HG03097 (cell line): ENCODE data around the gene SELENOO.

Source experiments
- ATAC-seq: cut with Tn5 transposase; IDR thresholded peaks from one replicate; pipeline ENCODE4 v1.9.1; 2021; ENCODE audit not compliant: unreplicated experiment, low FRiP score

Gene SELENOO

DNA sequence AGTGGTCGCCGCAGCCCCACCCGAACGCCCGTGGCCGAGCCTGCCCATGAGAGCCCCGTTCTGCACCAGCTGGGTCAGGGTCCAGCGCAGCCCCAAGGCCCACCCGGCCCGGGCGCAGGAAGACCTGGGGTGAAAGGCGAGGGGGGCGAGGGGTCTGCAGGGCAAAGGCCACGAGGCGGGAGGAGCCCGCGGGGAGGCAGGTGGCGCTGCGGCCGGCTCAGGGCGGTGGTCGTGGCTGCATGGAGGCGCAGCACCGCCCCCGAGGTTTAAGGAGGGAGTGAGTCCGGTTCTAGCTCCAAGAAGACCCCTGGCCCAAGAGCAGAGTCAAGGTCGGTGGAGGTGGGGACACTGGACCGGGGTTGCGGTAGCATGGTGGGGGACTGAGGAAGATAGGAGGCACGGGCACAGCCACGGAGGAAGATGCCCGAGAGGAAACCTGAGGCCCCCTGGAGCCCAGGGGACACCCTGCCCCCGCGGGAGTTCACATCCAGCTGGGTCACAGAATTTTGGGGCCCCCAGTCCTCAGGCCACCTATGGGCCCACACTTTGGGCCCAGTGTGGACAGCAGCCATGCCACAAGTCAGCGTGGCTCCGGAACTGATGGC lies 50.8 kb downstream of the SELENOO start:
- ATAC-seq: no peak

DNA sequence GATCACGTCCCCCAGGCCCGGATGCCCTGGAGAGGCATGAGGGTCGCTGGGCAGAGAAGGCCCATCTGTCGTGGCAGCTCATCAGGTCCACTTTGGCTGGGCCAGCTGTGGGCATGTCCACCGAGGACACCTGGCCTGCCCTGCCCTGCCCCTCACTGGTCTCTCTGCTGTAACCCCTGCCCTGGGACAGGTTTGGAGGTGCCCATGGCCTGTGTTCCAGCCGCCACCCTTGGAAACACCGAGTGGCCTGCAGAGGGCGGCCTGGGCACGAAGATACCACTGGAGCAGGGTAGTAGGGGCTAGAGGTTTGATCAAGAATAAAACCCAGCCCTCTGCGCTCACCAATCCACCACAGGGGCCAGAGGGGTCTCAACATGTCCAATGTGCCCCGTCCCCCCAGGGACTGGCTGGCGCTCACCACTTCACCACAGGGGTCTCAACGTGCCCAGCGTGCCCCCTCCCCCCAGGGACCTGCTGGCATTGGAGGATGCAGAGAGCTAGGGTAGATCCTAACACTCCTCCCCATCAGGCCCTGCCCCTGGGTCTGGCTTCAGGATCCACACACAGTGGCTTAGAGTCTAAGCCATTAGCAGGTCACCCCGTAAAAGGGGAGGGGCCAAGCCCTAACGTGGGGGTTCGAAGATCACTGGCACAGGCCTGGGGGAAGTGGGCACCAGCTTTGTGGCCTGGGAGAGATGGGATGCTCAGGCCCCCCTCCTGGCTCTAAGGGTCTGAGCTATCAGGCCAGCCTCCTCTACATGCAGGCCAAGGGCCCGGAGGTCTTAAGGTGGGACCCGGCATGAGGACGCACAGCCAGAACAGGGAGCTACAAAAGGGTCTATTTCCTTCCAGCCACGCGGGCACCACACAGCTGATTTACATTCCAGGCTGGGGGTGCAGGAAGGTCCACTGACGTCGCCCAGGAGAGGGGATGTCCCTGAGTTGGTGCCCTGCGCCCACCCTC lies 51.6 kb downstream of the SELENOO start:
- ATAC-seq: no peak

DNA sequence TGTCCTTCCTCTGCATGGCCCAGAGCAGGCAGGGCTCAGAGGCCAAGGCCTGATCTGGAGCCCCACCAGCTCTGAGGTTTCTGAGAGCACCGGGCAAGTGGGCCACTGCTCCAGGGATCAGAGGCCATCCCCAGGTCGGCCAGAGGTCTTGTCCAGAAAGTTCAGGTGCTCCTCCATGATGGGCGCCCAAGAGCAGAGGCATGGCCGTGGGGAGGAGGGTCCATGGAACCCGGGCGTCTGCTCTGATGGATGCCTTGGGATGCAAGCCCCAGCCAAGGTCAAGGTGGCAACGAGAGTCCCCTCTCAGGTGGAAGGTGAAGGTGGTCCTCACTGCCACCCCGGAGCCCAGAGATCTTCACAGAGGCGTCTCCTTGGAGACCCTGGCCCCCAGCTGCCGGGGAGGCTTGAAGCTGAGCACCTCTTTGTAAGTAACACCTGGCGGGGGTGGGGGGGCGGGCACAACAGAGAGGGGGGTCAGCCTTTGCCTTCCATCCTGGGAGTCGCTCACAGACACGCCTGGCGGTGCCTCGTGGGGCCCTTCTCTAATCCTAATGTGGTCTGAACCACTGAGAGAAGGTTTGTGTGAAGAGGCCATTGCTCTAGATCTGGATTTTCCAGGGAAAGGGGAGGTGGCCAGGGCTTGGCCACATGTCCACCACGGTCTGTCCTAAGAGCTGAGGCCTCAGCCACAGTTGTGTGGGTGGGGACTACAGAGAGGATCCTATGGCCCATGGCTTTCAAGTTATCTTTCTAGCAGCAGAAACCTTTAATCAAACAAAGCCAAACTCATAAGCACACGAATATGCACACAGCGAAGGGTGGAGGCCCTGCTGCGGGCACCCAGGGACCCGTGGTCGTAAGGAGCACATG lies 52.5 kb downstream of the SELENOO start:
- ATAC-seq: no peak

DNA sequence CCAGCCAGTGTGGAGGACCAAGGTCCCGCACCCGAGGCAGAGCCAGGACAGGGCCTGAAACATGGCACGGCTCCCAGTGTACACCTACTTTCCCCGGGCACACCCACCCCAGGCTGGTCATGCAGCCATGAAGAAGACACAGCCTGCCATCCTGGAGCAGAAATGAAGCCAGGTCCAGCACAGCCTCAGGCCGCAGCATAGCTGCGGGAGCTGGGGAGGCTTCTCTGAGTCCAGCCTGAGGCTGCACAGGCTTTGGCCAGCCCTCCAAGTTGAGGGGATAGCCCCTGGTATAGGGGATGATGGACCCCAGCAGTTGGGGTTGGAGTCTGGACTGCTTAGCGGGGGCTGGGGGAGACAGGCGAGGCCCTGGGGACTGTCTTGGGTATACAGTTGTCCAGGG lies 53.1 kb downstream of the SELENOO start:
- ATAC-seq: no peak

DNA sequence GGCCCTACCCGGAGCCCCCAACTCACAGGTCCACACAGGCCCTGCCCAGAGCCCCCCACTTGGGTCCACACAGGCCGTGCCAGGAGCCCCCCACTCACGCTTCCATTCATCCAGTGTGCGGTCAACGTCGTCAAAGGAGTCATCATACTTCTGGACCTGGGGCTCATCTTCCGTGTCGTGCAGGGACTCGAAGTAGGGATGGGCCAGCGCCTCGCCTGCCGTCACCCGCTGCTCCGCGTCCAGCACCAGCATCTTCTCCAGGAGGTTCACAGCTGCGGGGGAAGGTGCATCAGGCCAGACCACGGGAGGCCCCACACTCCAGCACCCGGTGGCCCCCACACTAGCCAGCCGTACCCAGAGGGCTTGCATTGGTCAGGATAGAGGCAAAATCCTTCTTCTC lies 54.3 kb downstream of the SELENOO start:
- no peak for ATAC-seq

DNA sequence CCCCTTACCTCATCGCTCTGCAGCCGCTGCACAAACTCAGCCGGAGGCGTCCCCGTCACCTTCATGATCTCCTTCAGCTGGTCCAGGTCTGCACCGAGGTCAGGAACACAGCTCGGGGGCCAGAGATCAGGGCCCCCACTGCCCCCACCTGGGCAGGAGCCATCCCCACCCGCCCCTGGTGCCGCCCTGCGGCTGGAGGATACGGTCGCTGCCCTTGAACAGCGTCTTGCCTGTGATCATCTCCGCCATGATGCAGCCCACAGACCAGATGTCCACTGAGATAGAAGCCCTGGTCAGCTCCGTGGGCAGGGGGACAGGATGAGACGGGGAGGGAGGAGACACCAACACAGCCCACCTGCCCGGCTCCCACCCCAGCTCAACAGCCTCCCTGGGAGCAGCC lies 54.8 kb downstream of the SELENOO start:
- no peak for ATAC-seq

DNA sequence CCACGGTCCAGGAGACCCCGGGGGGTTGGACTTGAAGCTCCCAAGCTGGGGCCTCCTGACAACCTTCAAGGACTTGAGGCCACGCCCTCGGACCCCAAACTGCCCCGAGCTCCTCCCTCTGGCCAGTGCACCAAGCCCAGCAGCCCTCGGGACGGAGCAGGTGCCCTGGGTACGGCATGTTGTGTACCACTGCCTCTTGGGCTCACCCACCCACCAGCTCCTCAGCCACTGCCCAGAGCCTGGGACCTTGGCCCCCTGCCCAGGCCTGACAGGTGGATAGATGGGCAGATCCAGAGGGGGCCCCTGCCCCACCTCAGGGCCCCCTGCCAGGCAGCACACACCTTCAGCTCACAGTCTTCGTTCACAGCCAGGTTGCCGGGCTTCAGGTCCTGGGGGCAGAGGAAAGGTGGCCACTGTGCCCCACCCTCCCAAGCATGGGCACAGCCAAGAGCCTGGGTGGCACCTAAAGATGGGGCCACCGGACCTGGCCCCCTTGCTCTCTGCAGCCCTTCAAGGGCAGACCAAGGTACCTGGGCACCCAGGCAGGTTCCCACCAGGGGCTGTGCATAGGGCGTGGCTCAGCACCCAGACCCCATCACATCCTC lies 55.5 kb downstream of the SELENOO start:
- no peak for ATAC-seq

DNA sequence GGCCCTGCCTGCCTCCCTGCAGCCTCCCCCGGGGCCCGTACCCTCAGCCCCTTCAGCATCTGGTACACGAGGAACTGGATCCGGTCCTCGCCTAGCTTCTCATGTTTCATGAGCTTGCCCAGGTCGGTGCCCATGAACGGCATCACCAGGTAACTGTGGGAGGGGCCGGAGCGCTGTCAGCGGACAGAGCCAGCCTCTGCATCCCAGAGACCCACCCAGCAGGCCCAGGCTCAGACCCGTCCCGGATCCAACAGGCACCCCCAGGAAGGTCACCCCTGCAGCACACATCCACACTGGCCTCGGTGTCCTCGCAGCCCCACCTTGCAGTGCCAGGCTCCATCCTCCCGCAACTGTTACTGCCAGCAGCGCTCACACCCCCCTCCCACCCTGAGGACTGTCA lies 56.2 kb downstream of the SELENOO start:
- no peak for ATAC-seq

DNA sequence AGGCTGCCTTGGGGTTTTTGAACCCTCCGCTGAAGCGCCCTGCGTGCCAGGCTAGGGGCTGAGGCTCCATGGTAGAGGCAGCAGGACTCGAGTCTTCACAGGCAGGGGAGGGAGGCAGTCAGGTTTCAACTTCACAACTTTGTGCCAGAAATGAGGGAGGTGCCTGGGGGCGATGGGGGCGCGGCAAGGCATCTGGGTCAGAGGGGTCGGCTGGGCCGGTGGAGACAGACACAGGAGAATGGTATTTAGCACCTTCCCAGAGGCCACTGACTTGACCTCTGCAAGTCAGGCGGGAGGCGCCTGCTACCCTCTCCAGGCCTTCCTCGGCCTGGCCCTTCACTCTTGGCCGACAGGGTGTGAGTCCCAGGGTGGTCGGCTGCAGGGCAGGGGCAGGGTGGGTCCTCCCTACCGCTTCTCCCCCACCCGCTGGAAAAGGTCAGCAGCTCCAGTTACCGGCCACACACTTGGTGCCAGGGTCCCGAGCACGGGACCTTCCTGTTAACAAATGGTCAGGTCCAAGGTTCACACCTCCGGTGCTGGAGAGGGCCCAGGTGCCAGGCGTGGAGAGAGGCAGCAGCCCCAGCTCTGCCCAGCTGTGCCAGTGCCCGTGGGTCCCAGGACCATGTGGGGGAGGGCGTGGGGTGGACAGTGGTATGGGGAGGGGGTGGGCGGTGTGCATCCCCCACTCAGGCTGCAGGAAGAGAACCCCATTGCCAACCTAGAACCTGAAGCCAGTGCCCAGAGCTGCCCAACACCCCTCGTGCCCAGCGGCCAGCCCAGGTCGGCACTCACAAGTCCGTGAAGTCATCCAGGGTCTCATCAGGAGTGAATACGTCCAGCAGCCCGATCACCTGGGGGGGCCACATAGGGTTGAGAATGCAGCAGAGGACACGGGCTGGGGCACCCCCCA lies 56.9 kb downstream of the SELENOO start:
- ATAC-seq: no peak

DNA sequence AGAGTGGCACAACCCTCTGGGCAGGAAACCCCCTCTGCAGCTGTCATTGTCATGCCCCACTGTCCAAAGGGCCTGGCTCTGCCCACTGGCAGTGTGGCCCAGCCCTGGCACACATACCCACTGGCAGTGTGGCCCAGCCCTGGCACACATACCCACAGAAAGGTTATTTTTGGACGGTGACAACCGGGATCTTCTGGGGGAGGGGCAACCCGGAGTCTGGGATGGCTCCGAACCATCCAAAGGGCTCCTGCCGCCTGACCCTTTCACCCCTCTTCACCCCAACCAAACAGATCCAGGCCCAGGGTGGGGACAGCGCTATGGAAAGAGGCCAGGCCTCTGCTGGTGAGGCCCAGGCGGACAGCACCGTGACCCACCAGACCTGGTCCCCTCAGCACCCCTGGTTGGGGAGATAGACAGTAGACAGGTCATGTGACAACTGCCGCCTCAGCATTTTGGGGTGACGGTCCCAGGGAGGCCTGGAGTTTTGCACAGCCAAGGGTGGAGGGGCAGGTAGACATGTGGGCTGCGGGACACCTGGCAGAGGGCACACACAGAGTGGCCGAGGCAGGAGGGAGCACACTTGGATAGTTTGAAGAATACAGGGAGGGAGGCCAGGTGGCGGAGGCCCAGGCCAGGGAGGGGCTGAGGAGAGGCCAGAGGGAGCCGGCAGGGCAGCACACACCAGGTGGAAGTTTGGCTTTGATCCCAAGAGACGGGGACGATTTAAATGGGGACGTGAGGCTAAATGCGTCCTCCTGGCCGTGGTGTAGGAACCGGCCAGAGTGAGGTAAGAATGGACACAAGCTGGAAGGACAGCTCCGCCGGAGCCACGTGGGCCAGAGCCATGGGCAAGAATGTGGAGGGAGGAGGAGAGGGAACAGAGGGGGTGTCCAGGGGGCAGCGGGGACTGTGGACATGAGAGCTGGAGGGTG lies 57.8 kb downstream of the SELENOO start:
- no peak for ATAC-seq

DNA sequence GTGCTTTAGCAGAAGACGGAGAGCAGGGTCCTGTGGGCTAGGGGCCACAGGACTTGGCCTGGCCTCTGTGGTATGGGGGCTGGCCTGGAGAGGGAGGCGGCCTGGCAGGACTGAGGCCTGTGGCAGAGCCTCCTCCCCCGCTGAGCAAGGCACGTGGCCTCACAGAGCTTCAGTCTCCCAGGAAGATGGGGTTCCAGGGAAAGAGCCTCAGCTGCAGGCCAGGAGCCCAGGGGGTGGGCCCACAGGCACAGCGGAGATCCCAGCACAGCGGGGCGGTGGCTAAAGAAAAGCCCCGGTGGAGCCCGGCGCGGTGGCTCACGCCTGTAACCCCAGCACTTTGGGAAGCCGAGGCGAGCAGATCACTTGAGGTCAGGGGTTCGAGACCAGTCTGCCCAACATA lies 58.5 kb downstream of the SELENOO start:
- ATAC-seq: no peak

DNA sequence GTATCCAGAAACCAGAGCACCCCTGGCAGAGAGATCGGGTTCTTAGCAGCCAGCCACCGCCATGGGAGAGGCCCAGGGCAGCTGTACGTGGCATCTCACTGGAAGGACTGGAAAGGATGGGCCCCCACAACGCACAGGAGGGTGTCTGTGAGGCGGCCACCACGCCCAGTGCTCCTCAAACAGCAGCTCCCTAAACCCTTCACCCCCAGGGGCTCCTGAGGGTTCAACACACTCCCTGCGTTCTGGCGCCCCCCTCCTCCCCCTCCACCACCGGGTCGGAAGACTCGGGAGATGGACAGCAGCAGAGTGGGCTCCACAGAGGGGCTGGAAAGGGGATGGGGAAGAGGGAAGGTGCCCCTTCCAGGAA lies 59.6 kb downstream of the SELENOO start:
- no peak for ATAC-seq

DNA sequence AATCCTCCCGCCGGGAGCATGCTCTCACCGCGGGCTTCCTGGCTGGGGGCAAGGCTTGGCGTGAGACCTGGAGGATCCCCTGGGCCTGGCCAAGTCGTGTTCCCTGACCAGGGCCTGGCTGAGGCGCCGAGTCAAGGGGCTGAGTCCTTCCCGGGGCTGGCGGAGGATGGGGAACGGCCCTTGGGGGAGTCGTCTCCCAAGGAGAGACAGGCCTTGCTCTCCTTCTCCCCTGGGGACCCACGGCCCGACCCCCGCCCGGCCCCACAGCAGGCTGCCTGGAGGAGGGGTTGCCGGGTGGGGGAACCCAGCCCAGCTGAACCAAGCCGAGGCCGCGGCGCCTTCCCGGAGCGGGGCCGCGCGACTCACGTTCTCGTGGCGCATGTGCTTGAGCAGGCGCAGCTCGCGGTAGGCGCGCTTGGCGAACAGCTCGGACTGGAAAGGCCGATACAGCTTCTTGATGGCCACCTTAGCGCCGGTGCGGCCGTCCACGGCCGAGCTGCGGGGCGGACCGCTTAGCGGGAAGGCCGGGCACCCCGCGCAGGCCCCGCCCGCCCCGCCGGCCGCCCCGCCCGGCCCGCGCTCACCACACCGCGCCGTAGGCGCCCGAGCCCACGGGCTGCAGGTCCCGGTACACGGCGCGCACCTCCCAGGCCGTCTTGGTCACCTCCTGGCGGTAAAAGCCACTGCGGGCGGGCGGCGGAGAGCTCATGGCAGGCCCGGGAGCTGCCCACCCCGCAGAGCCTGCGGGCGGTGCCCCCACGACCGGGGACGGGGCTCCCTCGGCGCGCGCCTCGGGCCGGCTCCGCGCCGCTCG lies 60.2 kb downstream of the SELENOO start:
- no peak for ATAC-seq

DNA sequence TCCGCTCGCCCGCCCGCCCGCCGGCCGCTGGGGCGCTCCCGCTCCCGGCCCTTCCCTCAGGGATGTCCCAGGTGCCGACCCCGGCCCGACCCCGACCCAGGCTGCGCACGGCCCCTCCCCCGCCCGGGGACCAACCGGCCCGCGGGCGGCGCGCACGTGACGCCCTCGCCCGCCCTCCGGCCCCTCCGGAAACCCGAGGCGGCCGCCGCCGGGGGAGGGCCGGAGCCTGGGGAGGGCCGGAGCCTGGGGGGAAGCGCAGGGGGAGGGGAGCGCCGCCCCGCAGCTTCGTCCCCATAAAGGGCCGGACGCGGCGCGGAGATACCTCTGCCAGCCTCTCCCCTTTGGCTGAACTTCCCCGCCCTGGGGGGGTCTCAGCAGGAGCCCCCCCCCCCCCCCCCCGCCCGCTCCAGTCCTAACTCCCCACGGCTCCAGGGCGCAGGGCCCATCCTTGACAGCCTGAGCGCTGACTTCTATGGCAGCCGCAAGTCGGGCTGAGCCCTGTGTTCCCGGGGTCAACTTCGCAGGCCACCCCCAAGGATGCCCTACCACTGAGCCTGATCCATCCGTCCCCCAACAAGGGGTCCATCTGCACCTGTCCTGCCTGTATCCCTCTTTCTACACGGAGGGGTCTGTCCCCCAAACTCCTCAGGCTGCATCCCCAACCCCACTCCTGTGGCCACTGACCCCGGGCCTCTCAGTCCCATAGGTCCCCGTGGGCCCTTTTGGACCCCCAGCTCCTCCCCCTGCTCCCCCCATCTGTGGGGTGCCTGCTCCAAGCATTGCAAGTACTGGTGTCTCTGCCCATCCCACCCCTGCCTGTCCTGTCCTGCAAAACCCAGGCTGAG lies 61.0 kb downstream of the SELENOO start, which contains the start of gene MAPK12:
MAPK12 (minus strand) TSS at position 69 of the 845 bp plus-strand sequence. CDS start 174 bp downstream, outside the sequence.
- no peak for ATAC-seq

DNA sequence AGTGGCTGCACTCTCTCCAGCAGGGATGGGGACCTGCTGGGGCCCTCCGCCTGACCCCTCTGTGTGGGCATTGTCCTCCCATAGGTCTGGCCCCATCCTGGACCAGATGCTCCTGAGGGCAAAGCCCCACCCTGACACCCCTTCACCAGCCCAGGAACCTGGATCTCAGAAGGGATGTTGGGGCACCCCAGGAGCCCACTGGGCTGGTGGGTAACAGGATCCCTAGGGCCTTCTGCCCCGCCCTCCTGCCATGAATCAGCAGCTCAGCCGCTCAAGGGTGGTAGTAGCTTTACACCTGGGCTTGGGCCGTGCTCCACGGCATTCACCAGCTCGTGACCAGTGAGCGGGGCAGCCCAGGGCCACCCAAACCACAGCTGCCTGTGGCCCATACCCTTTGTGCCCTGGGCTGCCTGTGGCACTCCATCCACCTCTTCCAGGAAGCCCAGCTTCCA lies 61.7 kb downstream of the SELENOO start:
- no peak for ATAC-seq

DNA sequence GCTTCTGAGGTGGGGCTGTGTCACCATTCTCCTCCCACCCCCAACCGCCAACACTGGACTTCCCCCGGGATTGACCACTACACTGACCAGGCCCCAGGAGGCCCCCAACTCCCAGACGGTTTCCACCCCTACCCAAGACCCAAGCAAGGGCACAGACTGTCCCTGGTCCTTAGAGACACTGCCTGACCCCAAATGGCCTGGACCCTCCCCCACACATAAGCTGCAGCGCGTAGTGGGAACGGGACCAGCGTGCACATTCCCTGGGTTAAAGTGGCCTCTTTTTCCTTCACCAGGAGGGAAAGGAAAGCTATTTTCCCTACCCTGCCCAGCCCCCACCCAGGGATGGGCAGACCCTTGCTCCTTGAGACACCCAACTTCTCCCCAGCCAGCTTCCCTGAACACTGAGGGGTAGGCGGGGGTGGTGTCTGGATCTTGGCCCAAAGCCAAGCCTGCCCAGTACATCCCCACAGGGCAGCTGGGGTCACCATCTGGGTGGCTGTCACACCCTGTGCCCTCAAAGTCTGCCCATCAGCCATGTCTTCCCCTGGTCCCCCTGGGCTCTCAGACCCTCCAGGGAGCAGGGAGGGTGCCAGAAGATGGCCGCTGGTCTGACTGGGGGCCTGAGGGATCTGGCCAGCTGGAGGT lies 62.3 kb downstream of the SELENOO start:
- ATAC-seq: no peak
